Measurements from ENCODE around the gene SCARB2.

The SCARB2 gene

DNA sequence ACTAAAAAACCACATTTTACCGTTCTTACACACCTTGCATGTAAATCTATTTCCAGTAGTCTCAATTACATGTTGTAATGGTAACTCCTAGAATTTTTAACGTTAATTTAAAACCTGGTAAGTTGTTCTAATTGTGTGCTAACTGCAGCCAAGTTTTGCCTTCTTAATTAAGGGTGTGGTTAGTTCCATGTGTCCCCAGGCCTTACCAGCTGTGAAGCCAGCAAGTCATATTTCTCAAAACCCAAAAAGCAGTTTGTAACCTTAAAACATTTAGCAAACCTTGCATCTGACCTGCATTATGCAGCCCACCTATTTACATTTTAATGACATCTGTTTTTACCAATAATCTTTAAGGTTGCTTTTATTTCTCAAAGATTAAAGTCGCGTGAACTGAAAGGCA lies 19.5 kb upstream of the SCARB2 start:
- no peak overlapping the region for H3K4me3 ChIP-seq (ENCODE audit: insufficient read depth, low read depth, low read length)
- no peaks in the 10 kb centered on the region for H3K4me1 ChIP-seq (ENCODE audit: control insufficient read depth, insufficient read depth, low read length)
- WGBS, 2 experiments, result 79 to 88% methylated on average over 4 of the region's 4 CpGs
- H3K27ac ChIP-seq (ENCODE audit: insufficient read depth, low read depth, low read length, poor library complexity, severe bottlenecking), result no peak overlapping the region
- H3K36me3 ChIP-seq (ENCODE audit: control insufficient read depth, insufficient read depth, low read length), result no peaks in the 10 kb centered on the region
- no peaks in the 10 kb centered on the region for H3K27me3 ChIP-seq (ENCODE audit: control insufficient read depth, insufficient read depth, low read length, poor library complexity, severe bottlenecking)
- no peaks in the 10 kb centered on the region for H3K9me3 ChIP-seq (ENCODE audit: control insufficient read depth, low read length)

DNA sequence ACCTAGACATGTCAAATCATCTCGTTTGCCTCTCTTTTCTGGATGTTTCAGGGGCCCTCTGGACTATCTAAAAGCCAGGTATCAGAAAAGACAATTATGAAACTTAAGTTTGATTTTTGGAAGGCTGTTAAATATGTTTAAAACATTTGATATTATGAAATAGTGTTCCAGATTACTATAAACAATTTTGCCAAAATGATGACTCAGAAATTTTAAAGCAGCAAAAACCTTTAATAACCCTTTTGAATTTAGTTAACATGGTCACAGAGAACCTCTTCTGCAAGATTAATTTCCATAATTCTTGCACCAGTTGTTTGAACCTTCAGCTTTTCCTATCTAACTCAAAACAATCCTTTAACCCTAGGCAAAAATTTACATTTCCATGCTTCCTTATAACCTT lies 19.1 kb upstream of the SCARB2 start:
- no peaks in the 10 kb centered on the region for H3K36me3 ChIP-seq (ENCODE audit: control insufficient read depth, insufficient read depth, low read length)
- no peaks in the 10 kb centered on the region for H3K4me1 ChIP-seq (ENCODE audit: control insufficient read depth, insufficient read depth, low read length)
- no peak overlapping the region for H3K27ac ChIP-seq (ENCODE audit: insufficient read depth, low read depth, low read length, poor library complexity, severe bottlenecking)
- no peak overlapping the region for H3K4me3 ChIP-seq (ENCODE audit: insufficient read depth, low read depth, low read length)
- H3K9me3 ChIP-seq (ENCODE audit: control insufficient read depth, low read length), result no peaks in the 10 kb centered on the region
- WGBS, 2 experiments, result 90 to 92% methylated on average over 1 of the region's 1 CpG
- H3K27me3 ChIP-seq (ENCODE audit: control insufficient read depth, insufficient read depth, low read length, poor library complexity, severe bottlenecking), result no peaks in the 10 kb centered on the region

DNA sequence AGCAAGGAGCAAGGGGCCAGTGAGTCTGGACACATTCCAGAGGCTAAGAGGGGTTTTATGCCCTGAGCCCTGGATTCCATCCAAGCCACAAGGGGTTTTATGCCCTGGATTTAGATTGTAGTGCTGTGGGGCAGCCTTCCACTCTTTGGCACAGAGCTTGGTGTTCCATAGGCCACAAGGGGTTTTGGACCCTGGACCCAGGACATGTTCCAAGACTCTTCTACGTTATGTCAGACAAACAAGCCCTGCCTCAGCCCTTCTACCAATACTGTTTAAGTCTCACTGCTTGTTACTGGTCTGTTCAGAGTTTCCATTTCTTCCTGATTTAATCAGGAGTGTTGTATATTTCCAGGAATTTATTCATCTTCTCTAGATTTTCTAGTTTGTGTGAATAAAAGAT lies 12.8 kb upstream of the SCARB2 start:
- H3K36me3 ChIP-seq (ENCODE audit: control insufficient read depth, insufficient read depth, low read length), result no peaks in the 10 kb centered on the region
- H3K27me3 ChIP-seq (ENCODE audit: control insufficient read depth, insufficient read depth, low read length, poor library complexity, severe bottlenecking), result no peaks in the 10 kb centered on the region
- H3K4me3 ChIP-seq (ENCODE audit: insufficient read depth, low read depth, low read length), result no peak overlapping the region
- H3K4me1 ChIP-seq (ENCODE audit: control insufficient read depth, insufficient read depth, low read length), result no peaks in the 10 kb centered on the region
- H3K27ac ChIP-seq (ENCODE audit: insufficient read depth, low read depth, low read length, poor library complexity, severe bottlenecking), result no peak overlapping the region
- H3K9me3 ChIP-seq (ENCODE audit: control insufficient read depth, low read length), result no peaks in the 10 kb centered on the region
- 0 to 4% methylated on average over 1 of the region's 1 CpG for WGBS, 2 experiments

DNA sequence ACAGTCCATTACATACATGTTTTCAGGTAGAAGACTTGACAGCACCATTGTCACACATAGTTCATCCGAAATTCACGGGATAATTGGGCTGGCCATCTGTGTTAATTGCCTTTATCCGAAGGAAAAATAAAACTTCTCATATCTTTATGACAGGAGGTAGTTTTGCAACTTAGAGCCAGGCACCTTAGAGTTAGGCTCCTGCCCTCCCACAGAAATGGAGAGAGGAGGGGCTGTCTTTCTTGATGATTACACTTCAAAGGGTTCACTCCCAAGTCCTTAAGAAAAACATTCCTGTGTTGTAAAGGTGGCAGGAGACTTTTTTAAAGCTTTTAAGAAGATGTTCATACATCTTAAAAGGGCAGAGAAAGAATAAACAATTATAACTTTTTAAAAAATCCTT lies 10.5 kb upstream of the SCARB2 start:
- no peaks in the 10 kb centered on the region for H3K27me3 ChIP-seq (ENCODE audit: control insufficient read depth, insufficient read depth, low read length, poor library complexity, severe bottlenecking)
- WGBS, 2 experiments, result 90 to 94% methylated on average over 3 of the region's 3 CpGs
- no peak overlapping the region for H3K4me3 ChIP-seq (ENCODE audit: insufficient read depth, low read depth, low read length)
- no peaks in the 10 kb centered on the region for H3K36me3 ChIP-seq (ENCODE audit: control insufficient read depth, insufficient read depth, low read length)
- no peak overlapping the region for H3K27ac ChIP-seq (ENCODE audit: insufficient read depth, low read depth, low read length, poor library complexity, severe bottlenecking)
- no peaks in the 10 kb centered on the region for H3K9me3 ChIP-seq (ENCODE audit: control insufficient read depth, low read length)
- H3K4me1 ChIP-seq (ENCODE audit: control insufficient read depth, insufficient read depth, low read length), result no peaks in the 10 kb centered on the region

DNA sequence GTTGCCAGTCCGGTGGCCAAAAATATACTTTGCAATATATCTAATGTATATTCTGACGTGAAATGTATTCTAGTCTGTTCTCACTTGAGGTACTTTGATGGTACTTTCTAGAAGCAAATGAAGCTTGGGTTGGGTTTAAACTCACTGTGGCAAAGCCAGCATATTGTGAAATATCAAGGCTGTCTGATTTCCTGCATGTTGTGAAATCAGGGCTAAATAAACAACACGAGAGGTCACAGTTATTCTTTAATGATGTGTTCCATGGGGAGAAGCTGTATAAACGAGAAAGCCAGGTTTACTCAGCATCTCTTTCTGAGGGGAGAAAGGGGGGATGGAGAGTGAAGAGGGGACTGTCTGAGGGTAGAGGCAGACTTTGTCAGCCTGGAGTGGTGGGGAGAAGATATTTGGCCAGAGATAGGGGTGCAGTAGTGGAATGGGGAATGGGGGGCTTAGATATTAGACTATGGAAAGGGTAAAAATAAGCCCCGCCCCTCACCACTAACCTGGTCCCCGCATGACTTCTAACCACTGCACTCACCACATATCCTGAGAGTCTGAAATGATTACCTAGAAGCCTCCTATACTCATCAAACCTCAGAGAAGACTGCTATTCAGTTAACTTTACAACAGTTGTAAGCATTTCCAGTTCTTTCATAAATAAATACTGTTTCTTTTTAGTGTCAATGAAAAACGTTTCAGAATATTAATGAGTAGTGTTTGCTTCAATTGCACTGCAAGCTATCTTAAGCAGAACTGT lies 5.9 kb upstream of the SCARB2 start:
- H3K36me3 ChIP-seq (ENCODE audit: control insufficient read depth, insufficient read depth, low read length), result no peaks in the 10 kb centered on the region
- no peak overlapping the region for H3K4me3 ChIP-seq (ENCODE audit: insufficient read depth, low read depth, low read length)
- peaks cover 4% of the 10 kb centered on the region for H3K4me1 ChIP-seq (ENCODE audit: control insufficient read depth, insufficient read depth, low read length)
- 76 to 79% methylated on average over 7 of the region's 7 CpGs for WGBS, 2 experiments
- H3K27ac ChIP-seq (ENCODE audit: insufficient read depth, low read depth, low read length, poor library complexity, severe bottlenecking), result no peak overlapping the region
- H3K9me3 ChIP-seq (ENCODE audit: control insufficient read depth, low read length), result no peaks in the 10 kb centered on the region
- peaks cover 6% of the 10 kb centered on the region for H3K27me3 ChIP-seq (ENCODE audit: control insufficient read depth, insufficient read depth, low read length, poor library complexity, severe bottlenecking)

DNA sequence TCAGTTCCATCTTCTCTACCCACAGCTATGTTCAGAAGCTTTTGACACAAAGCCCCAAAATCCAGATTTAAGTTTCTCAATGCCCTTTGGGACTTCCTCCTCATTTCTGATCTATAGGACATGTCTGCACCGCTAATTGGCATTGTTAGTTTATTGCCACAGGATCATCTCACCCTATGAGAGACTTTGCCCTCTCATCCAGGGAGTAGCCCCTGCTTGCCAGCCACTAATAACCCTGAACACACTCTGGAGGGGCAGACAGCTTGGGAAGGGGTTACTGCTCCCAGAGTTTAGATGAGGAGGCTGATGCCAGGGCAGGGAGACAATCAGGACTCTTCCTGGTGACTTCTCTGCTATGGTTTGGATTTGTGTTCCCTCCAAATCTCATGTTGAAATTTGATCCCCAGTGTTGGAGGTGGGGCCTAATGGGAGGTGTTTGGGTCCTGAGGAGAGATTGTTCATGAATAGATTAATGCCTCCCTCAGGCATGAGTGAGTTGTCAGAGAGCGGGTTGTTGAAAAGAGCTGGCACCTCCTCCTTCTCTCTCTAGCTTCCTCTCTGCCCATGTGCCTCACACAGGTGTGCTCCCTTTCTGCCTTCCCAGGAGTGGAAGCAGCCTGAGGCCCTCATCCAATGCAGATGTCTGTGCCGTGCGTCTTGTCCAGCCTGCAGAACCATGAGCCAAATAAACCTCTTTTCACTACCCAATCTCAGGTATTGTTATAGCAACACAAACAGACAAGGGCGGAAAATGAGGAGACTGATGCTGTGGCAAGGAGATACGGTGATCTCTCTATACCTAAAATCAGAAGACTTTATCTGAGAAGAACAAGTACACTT lies 3.6 kb upstream of the SCARB2 start:
- Histone ChIP-seq H3K4me3 (ENCODE audit: insufficient read depth, low read depth, low read length) (no peak overlapping the region), H3K36me3 (ENCODE audit: control insufficient read depth, insufficient read depth, low read length) (no peaks in the 10 kb centered on the region), H3K9me3 (ENCODE audit: control insufficient read depth, low read length) (no peaks in the 10 kb centered on the region), H3K4me1 (ENCODE audit: control insufficient read depth, insufficient read depth, low read length) (peaks cover 9% of the 10 kb centered on the region), H3K27ac (ENCODE audit: insufficient read depth, low read depth, low read length, poor library complexity, severe bottlenecking) (no peak overlapping the region), H3K27me3 (ENCODE audit: control insufficient read depth, insufficient read depth, low read length, poor library complexity, severe bottlenecking) (peaks cover 9% of the 10 kb centered on the region)
- 90 to 93% methylated on average over 6 of the region's 6 CpGs for WGBS, 2 experiments

DNA sequence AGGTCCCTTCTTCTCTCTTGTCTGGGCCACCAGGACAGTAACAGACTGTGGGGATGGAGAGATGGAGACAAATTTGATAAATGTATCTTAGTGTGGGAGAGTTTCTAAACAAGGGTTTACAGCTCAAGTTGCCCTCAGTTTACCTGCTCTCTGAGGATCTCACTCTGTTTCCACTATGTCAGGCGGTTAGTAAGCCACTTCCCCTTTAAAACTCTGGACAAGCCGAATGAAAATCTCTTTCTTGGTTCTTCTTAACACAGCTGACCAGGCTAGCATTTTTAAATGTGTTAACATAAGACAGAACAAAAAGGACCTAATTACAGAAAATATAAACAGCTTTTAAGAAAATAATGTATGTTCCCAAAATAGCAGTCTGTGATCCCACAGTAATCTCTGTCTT lies 2.9 kb upstream of the SCARB2 start:
- Histone ChIP-seq H3K4me1 (ENCODE audit: control insufficient read depth, insufficient read depth, low read length) (peaks cover 13% of the 10 kb centered on the region), H3K4me3 (ENCODE audit: insufficient read depth, low read depth, low read length) (no peak overlapping the region), H3K36me3 (ENCODE audit: control insufficient read depth, insufficient read depth, low read length) (no peaks in the 10 kb centered on the region), H3K27ac (ENCODE audit: insufficient read depth, low read depth, low read length, poor library complexity, severe bottlenecking) (no peak overlapping the region), H3K27me3 (ENCODE audit: control insufficient read depth, insufficient read depth, low read length, poor library complexity, severe bottlenecking) (peaks cover 9% of the 10 kb centered on the region), H3K9me3 (ENCODE audit: control insufficient read depth, low read length) (no peaks in the 10 kb centered on the region)
- 93% methylated on average over 2 of the region's 2 CpGs for WGBS, 2 experiments

DNA sequence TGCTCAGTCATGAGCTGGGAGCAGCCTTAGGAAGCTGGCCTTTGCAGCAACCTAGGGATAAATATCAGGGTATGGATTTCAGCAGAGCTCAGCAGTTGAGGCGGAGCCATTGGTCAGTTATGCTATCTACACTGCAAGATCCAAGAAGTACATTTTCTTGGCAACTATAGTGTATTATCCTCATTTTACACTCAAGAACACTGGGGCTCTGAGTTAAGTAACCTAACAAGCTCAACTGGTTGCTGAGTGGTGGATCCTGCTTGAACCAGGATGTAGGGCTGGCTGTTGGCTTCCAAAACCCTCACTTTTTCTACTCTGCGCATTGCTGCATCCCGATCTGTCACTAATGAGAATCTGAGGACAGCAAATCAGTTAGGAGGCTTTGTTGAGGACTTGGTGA lies 1.5 kb upstream of the SCARB2 start:
- Histone ChIP-seq H3K27ac (ENCODE audit: insufficient read depth, low read depth, low read length, poor library complexity, severe bottlenecking) (no peak overlapping the region), H3K27me3 (ENCODE audit: control insufficient read depth, insufficient read depth, low read length, poor library complexity, severe bottlenecking) (peaks cover 9% of the 10 kb centered on the region), H3K4me1 (ENCODE audit: control insufficient read depth, insufficient read depth, low read length) (peaks cover 15% of the 10 kb centered on the region), H3K9me3 (ENCODE audit: control insufficient read depth, low read length) (no peaks in the 10 kb centered on the region), H3K4me3 (ENCODE audit: insufficient read depth, low read depth, low read length) (no peak overlapping the region), H3K36me3 (ENCODE audit: control insufficient read depth, insufficient read depth, low read length) (no peaks in the 10 kb centered on the region)
- 87 to 98% methylated on average over 3 of the region's 3 CpGs for WGBS, 2 experiments

DNA sequence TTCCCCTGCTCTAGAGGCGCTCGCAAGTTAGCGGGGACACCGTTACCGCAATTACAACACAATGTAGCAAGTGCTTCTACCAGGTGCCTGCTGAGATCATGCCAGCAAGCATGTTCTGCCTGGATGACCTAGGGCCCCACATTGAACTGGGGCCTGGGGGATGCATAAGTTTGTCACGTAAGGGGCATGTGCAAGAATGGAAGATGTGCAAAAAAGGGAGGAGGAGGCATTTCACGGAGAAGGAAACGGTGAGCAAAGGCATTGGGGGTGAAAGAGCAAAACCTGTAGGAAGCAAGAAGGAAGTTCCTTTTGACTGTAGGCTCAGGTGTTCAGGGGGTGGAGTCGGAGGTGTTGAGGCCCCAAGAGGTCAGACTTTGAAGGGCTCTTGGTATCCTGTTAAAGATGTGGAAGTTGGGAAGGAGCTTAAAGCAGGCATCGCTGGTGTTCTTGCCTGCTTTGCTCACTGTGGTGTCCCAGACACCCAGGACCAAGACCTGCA lies 602 bp upstream of the SCARB2 start:
- Histone ChIP-seq H3K27ac (ENCODE audit: insufficient read depth, low read depth, low read length, poor library complexity, severe bottlenecking) (peak overlapping the region; percentile 56), H3K36me3 (ENCODE audit: control insufficient read depth, insufficient read depth, low read length) (peaks cover 4% of the 10 kb centered on the region), H3K4me3 (ENCODE audit: insufficient read depth, low read depth, low read length) (peak overlapping the region; percentile 72), H3K27me3 (ENCODE audit: control insufficient read depth, insufficient read depth, low read length, poor library complexity, severe bottlenecking) (peaks cover 9% of the 10 kb centered on the region), H3K9me3 (ENCODE audit: control insufficient read depth, low read length) (no peaks in the 10 kb centered on the region), H3K4me1 (ENCODE audit: control insufficient read depth, insufficient read depth, low read length) (peaks cover 15% of the 10 kb centered on the region)
- WGBS, 2 experiments, result 25 to 28% methylated on average over 10 of the region's 10 CpGs

DNA sequence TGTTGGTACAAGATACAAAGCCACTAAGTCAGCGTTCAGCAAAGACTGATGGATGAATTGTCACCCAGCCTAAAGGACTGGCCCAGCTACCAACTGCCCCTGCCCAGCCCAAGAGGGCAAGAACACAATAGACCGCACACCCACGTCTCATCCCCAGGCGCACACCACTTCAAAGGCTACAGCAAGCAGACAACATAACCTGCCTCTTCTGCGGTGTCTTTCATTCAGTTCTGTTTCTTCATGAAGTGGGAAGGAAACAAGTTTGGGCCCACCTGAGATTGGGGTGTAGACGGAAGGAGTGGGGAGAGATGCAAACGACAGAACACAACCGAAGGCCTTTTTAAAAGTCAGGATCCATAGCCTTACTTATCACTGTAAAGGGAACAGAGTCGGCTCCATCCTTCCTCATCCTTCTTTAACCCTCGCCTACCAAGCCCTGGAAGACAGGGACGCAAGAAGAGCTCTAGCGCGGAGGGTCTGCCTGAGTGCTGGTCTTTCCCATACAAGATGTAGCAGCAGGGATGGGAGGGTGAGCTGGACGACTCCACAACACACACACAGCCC lies 691 bp downstream of the SCARB2 start:
- peak overlapping the region; percentile 72 for H3K4me3 ChIP-seq (ENCODE audit: insufficient read depth, low read depth, low read length)
- no peaks in the 10 kb centered on the region for H3K9me3 ChIP-seq (ENCODE audit: control insufficient read depth, low read length)
- H3K27ac ChIP-seq (ENCODE audit: insufficient read depth, low read depth, low read length, poor library complexity, severe bottlenecking), result peak overlapping the region; percentile 78
- 26 to 30% methylated on average over 14 of the region's 14 CpGs for WGBS, 2 experiments
- H3K36me3 ChIP-seq (ENCODE audit: control insufficient read depth, insufficient read depth, low read length), result peaks cover 4% of the 10 kb centered on the region
- H3K4me1 ChIP-seq (ENCODE audit: control insufficient read depth, insufficient read depth, low read length), result peaks cover 22% of the 10 kb centered on the region
- peaks cover 9% of the 10 kb centered on the region for H3K27me3 ChIP-seq (ENCODE audit: control insufficient read depth, insufficient read depth, low read length, poor library complexity, severe bottlenecking)

Measured in ectodermal cell (in vitro differentiated cells).